Measurements from ENCODE around the gene CNTN4. TPM values are rescaled to one million over a fixed set of nuclear protein-coding genes. Genes with fewer than 3 reads are reported as not detected.
"Not testable (repeated sequence)": the region's sequence is repeated elsewhere in the genome, so short reads cannot be mapped to it uniquely, and the experiment has no call there.

CNTN4 gene
- total RNA-seq, 3 donors from 2014 or later (not counting 1 experiment from before 2014, with no cell fraction given): not detected

DNA sequence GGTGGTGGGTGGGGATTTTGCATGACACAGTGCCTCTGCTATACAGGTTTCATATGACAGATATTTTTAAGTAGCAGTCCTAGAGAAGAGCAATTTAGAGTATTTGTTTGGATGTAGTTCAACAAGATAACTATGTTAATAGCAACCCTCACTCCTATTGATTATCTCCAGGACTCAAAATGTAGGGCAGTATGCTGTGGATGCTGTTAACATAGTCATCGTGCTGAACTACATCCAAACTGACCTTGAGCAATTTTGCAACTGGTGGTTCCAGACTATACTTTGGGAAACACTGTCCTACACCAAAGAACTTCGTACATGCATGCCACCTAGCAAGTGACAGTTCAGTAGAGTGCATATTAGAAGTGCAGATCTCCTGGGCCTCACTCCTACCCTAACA lies 893.9 kb downstream of the CNTN4 start:
- no peaks in the 10 kb centered on the region for H3K9me3 ChIP-seq (ENCODE audit: control insufficient read depth, insufficient read depth, low read length)
- intact Hi-C loops (cut with micrococcal nuclease): no loop called here
- Mint-ChIP-seq H3K4me1 (no peaks in the 10 kb centered on the region), H3K9me3 (no peaks in the 10 kb centered on the region), H3K36me3 (no peaks in the 10 kb centered on the region), H3K4me3 (no peak overlapping the region), H3K27me3 (ENCODE audit: low read depth in 2 of 2) (peaks cover 0 to 7% of the 10 kb centered on the region in 2 donors), H3K27ac (no peak overlapping the region)
- TF ChIP-seq, protein P1, sequence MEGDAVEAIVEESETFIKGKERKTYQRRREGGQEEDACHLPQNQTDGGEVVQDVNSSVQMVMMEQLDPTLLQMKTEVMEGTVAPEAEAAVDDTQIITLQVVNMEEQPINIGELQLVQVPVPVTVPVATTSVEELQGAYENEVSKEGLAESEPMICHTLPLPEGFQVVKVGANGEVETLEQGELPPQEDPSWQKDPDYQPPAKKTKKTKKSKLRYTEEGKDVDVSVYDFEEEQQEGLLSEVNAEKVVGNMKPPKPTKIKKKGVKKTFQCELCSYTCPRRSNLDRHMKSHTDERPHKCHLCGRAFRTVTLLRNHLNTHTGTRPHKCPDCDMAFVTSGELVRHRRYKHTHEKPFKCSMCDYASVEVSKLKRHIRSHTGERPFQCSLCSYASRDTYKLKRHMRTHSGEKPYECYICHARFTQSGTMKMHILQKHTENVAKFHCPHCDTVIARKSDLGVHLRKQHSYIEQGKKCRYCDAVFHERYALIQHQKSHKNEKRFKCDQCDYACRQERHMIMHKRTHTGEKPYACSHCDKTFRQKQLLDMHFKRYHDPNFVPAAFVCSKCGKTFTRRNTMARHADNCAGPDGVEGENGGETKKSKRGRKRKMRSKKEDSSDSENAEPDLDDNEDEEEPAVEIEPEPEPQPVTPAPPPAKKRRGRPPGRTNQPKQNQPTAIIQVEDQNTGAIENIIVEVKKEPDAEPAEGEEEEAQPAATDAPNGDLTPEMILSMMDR (IDR thresholded peaks at IDR 0.05): no peak
- no peaks in the 10 kb centered on the region for H3K36me3 ChIP-seq (ENCODE audit: control insufficient read depth, insufficient read depth, low read length)
- H3K4me1 ChIP-seq (ENCODE audit: control insufficient read depth, insufficient read depth, low read length): no peaks in the 10 kb centered on the region
- H3K4me3 ChIP-seq (ENCODE audit: low read length): no peak overlapping the region
- no peaks in the 10 kb centered on the region for H3K27me3 ChIP-seq (ENCODE audit: control insufficient read depth, insufficient read depth, low read length)
- ATAC-seq (no peak), DNase-seq (no peak)
- H3K27ac ChIP-seq (ENCODE audit: low read length): no peak overlapping the region
- WGBS (ENCODE audit: insufficient coverage): 58% methylated on average over 2 of the region's 2 CpGs

DNA sequence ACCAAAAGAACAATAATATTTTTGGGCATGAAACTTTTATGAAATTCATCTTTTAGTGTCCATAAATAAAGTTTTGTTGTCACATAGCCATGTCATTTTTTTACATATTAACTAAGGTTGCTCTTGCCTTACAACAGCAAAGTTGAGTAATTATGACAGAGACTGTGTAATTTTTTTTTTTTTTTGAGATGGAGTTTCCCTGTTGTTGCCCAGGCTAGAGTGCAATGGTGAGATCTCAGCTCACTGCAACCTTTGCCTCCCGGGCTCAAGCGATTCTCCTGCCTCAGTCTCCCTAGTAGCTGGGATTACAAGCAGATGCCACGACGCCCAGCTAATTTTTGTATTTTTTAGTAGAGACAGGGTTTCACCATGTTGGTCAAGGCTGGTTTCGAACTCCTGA lies 894.5 kb downstream of the CNTN4 start:
- H3K27me3 ChIP-seq (ENCODE audit: control insufficient read depth, insufficient read depth, low read length); H3K9me3 Mint-ChIP-seq; H3K36me3 ChIP-seq (ENCODE audit: control insufficient read depth, insufficient read depth, low read length); H3K4me3 Mint-ChIP-seq; H3K36me3 Mint-ChIP-seq; H3K4me3 ChIP-seq (ENCODE audit: low read length); H3K4me1 Mint-ChIP-seq; DNase-seq; H3K27ac Mint-ChIP-seq; H3K9me3 ChIP-seq (ENCODE audit: control insufficient read depth, insufficient read depth, low read length); H3K27ac ChIP-seq (ENCODE audit: low read length); H3K4me1 ChIP-seq (ENCODE audit: control insufficient read depth, insufficient read depth, low read length); intact Hi-C loops (cut with micrococcal nuclease); ATAC-seq; H3K27me3 Mint-ChIP-seq (ENCODE audit: low read depth in 2 of 2): not testable (repeated sequence)
- WGBS (ENCODE audit: insufficient coverage): 94% methylated on average over 5 of the region's 5 CpGs

DNA sequence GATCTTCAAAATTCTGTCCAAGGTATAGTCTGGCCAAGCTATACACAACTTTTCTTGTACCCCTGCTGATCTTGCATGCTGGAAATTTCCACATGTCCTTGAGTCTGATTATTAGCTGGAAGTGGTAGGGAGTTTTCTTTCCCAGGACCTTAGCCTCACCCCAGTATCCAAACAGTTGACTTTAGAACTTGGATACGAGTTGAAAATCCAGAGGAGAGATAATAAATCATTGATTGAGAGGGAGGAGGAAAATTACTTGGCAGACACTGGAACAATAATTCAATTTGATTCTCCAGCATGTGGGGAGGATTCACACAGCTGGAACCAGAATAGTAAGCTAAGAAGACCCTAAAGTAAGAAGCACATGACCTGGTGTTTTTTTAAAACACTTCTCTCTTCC lies 895.1 kb downstream of the CNTN4 start:
- DNase-seq (no peak), ATAC-seq (no peak)
- intact Hi-C loops (cut with micrococcal nuclease): no loop called here
- WGBS (ENCODE audit: insufficient coverage): no CpG with 5 or more reads among the region's 1 CpG
- H3K27ac ChIP-seq (ENCODE audit: low read length): no peak overlapping the region
- Mint-ChIP-seq H3K27me3 (ENCODE audit: low read depth in 2 of 2) (peaks cover 0 to 7% of the 10 kb centered on the region in 2 donors), H3K27ac (no peak overlapping the region), H3K4me1 (no peaks in the 10 kb centered on the region), H3K36me3 (no peaks in the 10 kb centered on the region), H3K4me3 (no peak overlapping the region), H3K9me3 (no peaks in the 10 kb centered on the region)
- H3K9me3 ChIP-seq (ENCODE audit: control insufficient read depth, insufficient read depth, low read length): no peaks in the 10 kb centered on the region
- no peaks in the 10 kb centered on the region for H3K4me1 ChIP-seq (ENCODE audit: control insufficient read depth, insufficient read depth, low read length)
- H3K36me3 ChIP-seq (ENCODE audit: control insufficient read depth, insufficient read depth, low read length): no peaks in the 10 kb centered on the region
- TF ChIP-seq, protein P1 (IDR thresholded peaks at IDR 0.05): no peak
- no peak overlapping the region for H3K4me3 ChIP-seq (ENCODE audit: low read length)
- H3K27me3 ChIP-seq (ENCODE audit: control insufficient read depth, insufficient read depth, low read length): no peaks in the 10 kb centered on the region

DNA sequence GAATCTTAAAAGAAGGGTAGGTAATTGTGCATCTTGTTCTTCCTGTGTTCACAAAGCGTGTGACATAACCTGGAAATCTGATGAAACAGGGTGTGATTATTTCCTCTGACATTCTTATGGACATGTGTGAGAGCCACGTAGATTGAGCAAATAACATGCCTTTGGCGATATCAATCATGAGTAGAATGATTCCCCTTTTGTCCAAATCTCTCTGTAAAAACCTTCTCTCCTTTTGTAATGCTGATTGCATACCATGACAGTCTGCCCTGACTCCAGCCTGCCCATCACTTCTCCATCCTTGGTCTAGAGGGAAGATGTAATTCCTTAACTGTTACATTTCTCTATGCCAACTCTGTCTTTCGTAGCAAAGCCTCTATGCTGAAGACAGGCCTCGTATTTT lies 896.5 kb downstream of the CNTN4 start:
- H3K4me1 ChIP-seq (ENCODE audit: control insufficient read depth, insufficient read depth, low read length): no peaks in the 10 kb centered on the region
- H3K9me3 ChIP-seq (ENCODE audit: control insufficient read depth, insufficient read depth, low read length): peaks cover 2% of the 10 kb centered on the region
- intact Hi-C loops (cut with micrococcal nuclease): no loop called here
- ATAC-seq: no peak
- no peaks in the 10 kb centered on the region for H3K36me3 ChIP-seq (ENCODE audit: control insufficient read depth, insufficient read depth, low read length)
- no peaks in the 10 kb centered on the region for H3K36me3 Mint-ChIP-seq
- H3K27me3 Mint-ChIP-seq (ENCODE audit: low read depth in 2 of 2): peaks cover 0 to 5% of the 10 kb centered on the region in 2 donors
- H3K4me3 Mint-ChIP-seq: no peak overlapping the region
- no peak overlapping the region for H3K4me3 ChIP-seq (ENCODE audit: low read length)
- H3K27ac ChIP-seq (ENCODE audit: low read length): no peak overlapping the region
- TF ChIP-seq, protein P1 (IDR thresholded peaks at IDR 0.05): no peak
- H3K27me3 ChIP-seq (ENCODE audit: control insufficient read depth, insufficient read depth, low read length): no peaks in the 10 kb centered on the region
- DNase-seq: no peak
- H3K27ac Mint-ChIP-seq: no peak overlapping the region
- H3K9me3 Mint-ChIP-seq: no peaks in the 10 kb centered on the region
- no peaks in the 10 kb centered on the region for H3K4me1 Mint-ChIP-seq
- WGBS (ENCODE audit: insufficient coverage): 92% methylated on average over 5 of the region's 5 CpGs
